Endometrial microvascular endothelial cells (primary cell): ENCODE results near the gene CHD6. TPM values are rescaled to one million over a fixed set of nuclear protein-coding genes. Genes with fewer than 3 reads are reported as not detected.
"Not testable (repeated sequence)": the region's sequence is repeated elsewhere in the genome, so short reads cannot be mapped to it uniquely, and the experiment has no call there.

Experiments used
- in situ Hi-C: cut with HindIII; loops from 2 replicates; pipeline ENCODE4 v1.10.0; 2017; ENCODE audit warnings: low sequenced_read_pairs, low pct_unique_long_range_greater_than_20kb; ENCODE audit errors: inconsistent ontology term
- total RNA-seq: library from RNA; depleted of rRNA; stranded (reverse); fragments of >200 nt; gene quantifications from one replicate; pipeline ENCODE4 v1.2.3, GENCODE V29; 2015; ENCODE audit errors: inconsistent ontology term

CHD6 gene
- total RNA-seq, 1 donor from 2014 or later = 5.6 TPM

GRCh38 chr20:41559658-41560057 lies 58.5 kb downstream of the CHD6 start:
- in situ Hi-C loops = no loop called here

DNA sequence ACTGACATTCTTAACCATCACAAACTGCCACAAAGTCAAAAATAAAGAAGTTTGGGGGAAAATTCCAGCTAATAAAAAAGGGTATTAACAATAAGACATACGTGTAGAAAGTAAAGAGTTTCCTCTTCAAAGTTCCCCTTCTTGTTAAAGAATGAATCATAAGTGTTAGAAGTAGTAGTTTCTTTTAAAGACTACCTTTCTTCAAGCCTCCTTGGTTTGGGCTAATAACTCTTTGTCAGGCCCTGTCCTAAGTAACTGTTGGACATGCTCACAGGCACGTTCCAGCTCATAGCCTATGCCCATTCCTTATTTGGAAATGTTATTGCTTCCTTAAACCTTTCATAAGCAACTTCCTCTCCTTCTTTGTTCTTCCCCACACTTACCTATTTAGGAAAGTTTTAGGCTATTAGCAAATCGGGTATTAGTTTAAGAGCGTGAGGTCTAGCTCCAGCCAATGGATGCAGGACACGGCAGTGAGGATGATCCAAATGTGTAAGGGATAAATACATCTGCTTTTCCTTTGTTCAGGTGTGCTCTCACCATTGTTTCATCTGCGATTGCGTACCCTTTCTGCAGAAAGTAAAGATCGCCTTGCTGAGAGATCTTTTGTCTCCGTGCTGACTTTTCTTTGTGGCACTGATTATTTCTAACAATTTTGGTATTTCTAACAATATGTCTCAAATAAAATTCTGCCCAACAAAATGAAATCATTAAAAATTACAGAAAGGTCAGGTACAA lies 64.9 kb downstream of the CHD6 start:
- in situ Hi-C loops = no loop called here

DNA sequence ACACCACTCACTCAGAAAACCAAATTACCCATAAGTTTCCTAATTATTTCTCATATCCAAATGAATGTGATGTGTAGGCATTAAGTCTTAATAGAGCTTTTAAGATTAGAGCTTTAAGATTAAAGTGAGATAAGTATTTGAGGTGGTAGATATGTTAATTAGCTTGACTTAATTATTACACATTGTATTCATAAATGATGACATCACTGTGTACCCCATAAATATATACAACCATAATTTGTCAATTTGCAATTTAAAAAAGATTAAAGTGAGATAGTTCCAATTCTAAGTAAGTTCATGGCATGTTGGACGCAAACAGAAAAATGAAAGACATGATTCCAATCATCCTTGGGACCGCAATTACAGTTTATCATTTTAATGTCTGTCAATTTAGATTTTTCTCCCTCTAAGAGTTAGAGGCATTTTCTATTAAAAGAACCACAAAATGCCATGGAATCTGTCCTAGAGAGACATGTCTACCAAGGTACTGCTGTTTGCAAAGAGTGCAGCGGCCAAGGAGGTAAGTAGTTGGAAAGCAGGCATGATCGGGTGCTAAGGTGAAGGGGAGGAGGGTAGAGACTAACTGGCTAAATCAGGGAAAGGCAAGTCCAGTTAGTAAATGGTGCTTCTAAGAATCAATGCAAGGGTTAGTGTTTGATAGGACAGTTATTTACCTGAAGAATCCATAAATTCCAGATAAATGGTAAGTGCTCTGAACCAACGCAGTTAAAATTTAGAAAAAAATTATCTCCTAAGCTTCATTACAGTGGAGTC lies 65.7 kb downstream of the CHD6 start:
- in situ Hi-C loops = no loop called here

GRCh38 chr20:41551011-41551705 lies 67.0 kb downstream of the CHD6 start:
- in situ Hi-C loops = no loop called here

GRCh38 chr20:41547221-41547620 lies 71.0 kb downstream of the CHD6 start:
- in situ Hi-C loops = no loop called here

DNA sequence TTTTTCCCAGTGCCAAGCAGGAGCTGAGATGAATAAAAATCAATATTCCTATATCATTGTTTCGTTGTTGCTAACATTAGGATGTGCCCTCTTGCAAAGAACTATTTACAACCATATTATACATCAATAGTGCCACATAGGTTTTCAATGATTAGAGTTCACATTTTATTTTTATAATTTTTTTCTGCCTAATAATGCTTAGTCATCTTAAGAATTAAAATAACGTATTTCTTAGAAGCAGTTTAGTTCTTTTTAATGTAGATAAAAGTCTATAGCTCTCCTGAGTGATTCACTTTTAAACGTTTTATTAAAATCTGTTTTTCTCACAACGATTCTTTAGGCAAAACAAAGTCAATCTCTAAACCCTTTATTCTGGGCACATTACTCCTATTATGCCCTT lies 71.6 kb downstream of the CHD6 start:
- in situ Hi-C loops = no loop called here

DNA sequence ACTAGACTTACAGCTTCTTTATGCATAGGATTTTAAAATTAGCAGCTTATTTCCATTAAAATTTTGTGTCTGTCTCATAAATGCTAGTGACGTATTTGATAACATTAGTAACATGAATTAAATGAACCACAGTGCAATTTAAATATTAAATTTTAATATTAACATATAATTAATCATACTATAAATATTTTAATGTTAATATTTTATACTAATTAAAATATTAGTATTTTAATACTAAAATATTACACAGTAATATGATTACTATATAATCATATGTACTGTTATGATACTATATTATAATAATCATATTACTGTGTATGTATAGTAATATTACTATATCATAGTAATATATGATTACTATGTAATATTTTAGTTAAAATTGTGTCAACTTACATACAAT lies 73.7 kb downstream of the CHD6 start:
- in situ Hi-C loops = no loop called here

GRCh38 chr20:41540918-41541317 lies 77.3 kb downstream of the CHD6 start:
- in situ Hi-C loops = no loop called here

DNA sequence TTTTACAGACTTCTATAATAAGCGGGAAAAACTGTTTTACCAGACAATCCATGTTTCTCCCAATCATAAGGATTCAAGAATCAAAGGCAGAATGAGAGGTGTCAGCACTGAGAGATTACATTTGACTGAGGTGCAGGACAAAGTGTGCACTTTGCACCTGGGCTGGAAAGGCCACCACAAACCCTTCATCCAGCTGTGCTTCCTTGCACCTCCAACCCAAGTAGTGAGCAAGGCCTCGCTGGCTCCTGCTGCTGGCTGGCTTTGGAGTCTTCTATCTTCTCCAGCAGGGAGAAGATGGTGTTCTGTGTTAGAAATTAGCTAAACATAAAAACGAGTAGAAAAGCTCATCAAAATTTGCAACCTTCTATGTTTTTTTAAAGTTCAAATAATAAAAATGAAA lies 77.7 kb downstream of the CHD6 start:
- in situ Hi-C loops = no loop called here

DNA sequence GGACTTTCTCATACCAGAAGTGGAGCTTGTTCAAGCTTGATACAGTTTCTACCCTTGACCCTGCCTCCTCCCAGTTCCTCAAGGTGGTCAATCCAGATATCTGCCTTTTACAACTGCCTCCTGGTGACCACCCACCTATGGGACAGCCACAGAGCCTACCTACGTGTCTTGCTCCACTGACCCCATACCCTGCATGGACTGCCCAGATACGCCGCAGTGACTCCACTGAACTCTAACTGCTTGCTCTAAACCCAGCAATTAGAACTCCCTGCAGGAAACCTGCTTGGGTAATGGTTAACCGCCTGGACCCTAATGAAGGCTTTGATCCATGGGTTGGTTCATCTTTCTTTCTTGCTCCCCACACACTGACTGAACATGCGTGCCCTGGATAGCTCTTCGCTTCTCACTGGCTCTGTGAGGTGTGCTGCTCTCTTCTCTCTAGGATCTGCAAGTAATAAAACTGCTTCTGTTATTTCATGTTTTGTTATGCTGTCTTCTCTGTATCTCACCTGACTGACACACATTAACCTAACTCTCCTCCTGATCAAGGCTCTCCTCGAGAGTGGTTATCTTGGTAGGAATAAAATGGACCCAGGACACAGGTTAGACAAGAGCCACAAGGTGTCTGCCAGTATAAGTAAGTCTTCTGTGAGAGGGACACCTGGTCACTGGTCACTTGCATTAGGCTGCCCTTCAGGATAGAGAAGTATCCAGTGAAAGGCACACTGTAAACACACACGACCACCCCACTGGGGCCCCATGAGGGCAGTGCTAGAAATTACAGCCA lies 79.2 kb downstream of the CHD6 start:
- in situ Hi-C loops = no loop called here

DNA sequence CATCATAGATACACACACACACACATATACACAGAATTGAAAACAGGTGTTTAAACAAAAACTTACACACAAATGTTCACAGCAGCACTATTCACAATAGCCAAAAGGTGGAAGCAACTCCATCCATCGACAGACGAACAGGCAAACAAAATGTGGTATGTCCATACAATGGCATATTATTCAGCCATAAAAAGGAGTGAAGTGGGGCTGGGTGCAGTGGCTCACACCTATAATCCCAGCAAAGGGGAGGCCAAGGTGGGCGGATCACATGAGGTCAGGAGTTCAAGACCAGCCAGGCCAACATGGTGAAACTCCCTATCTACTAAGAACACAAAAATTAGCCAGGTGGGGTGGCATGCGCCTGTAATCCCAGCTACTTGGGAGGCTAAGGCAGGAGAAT lies 80.3 kb downstream of the CHD6 start:
- in situ Hi-C loops = no loop called here

DNA sequence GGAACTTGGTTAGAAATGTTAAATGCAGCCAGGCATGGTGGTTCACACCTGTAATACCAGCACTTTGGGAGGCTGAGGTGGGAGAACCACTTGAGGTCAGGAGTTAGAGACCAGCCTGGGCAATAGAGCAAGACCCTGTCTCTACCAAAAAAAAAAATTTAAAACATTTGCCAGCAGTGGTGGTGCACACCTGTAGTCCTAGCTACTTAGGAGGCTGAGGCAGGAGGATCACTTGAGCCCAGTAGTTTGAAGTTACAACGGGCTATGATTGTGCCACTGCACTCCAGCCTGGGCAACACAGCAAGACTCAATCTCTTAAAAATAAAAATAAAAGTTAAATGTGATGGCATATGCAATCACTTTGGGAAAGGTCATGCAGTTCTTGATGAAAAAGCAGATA lies 82.6 kb downstream of the CHD6 start:
- in situ Hi-C loops = not testable (repeated sequence)

GRCh38 chr20:41534842-41535241 lies 83.3 kb downstream of the CHD6 start:
- in situ Hi-C loops = no loop called here

GRCh38 chr20:41534170-41534569 lies 84.0 kb downstream of the CHD6 start:
- in situ Hi-C loops = no loop called here

- in situ Hi-C loops = no loop called here
These were observed 84.5 kb downstream of the CHD6 start for GRCh38 chr20:41533537-41534136.

- in situ Hi-C loops = no loop called here
These were observed 85.2 kb downstream of the CHD6 start for GRCh38 chr20:41532935-41533334.

DNA sequence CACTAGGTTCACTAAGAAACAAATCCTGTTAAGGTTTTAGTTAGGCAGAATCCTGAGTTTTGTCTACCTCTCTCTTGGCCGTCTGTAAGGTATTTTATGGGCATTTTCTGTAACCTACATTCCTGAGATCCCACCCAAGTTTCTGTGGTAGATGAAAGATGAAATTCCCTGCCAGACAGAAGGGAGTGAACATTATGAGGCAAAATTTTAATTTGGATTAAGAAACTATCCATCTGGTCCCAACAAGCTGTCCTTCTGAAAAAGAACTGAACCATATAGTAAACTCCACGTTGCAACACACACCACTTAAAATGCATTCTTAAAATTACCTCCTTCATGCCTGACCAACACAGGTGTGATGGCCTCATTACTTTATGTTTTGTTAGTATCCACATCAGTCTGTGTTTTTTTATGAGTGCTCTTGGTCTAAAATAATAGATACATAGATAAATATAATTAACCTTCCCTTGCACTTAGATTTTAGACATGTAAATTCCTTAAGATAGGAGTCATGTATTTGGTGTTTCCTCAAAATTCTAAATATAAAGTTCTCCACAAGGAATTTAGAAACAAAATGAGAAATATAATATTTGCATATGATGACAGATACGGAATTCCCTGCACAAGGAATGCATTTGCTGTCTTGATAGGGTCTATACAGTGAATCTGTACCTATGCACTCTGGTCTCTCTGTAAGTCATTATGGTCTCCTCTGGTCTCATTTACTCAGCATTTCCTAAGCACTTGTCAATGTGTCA lies 86.5 kb downstream of the CHD6 start:
- in situ Hi-C loops = no loop called here

DNA sequence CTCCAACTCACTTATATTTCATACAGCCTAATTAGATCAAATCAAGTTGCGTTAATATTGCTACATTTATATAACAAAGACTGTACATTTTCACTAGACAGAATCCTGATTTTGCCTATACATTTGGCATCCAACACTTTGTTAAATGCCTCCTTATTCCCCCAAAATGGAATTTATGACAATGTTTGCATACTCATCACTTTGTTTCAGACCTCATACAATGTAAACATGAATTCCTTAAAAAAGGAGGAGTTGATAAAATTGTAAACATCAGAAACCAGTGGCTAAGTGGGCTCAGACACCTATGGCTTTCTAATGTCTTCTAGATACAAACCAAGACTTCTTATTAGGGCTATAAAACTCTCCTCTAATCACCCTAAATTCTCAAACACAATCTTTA lies 87.3 kb downstream of the CHD6 start:
- in situ Hi-C loops = no loop called here
